ENCODE data around the gene MYH9.

DNA sequence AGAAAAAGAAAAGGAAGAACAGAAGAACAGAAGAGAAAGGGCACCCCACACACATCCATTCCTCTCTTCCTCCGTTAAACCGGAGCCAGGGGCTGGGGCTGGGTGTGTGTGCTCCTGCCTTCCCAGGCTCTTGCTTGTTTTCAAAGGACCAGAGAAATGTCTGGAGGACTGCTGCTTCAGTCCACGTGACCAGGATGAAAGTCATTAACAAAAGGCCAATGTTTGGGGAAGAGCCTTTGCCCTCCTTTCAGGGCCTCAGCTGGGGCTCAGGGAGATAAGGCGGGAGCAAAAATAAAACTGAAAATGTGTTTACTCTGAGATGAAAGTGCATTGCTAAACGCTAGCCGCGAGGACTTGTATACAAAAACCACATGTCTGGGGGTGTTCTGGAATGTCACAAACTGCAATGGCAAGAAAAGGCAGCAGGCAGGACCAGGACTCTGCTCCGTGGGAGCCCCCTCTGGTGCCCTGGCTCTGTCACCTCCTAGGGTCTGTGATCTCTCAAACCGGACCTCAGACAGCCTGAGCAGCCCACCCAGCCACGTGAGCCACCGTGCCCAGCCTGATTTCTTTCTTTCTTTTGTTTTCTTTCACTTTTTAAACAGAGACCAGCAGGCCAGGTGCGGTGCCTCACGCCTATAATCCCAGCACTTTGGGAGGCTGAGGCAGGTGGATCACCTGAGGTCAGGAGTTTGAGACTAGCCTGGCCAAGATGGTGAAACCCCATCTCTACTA, 31.6 kb upstream of the MYH9 start:
- TF ChIP-seq YY2 (tag by site-specific recombination; IDR thresholded peaks at IDR 0.05) (no peak), ZNF654 (tag by site-specific recombination; IDR thresholded peaks at IDR 0.05; ENCODE audit: low read depth) (no peak)

Measured in HEK293 (cell line).